Endothelial cell (in vitro differentiated cells): ENCODE data around the gene DEFB132. TPM values are rescaled to one million over a fixed set of nuclear protein-coding genes. Genes with fewer than 3 reads are reported as not detected.
A peak's percentile ranks its signal among the peaks of the same experiment; 100 is the strongest.

Source experiments
- DNase-seq: peaks from one replicate; pipeline ENCODE4 v3.0.0; 2021; ENCODE audit warnings: low spot score
- H3K27ac Mint-ChIP-seq: one replicate; pipeline ENCODE4 v1.8.0; 2021; ENCODE audit warnings: mixed read lengths, inconsistent platforms; ENCODE audit not compliant: unreplicated experiment
- H3K27me3 Mint-ChIP-seq: one replicate; pipeline ENCODE4 v1.8.0; 2021; ENCODE audit warnings: mild to moderate bottlenecking, moderate library complexity, mixed read lengths, inconsistent platforms; ENCODE audit not compliant: unreplicated experiment
- H3K36me3 Mint-ChIP-seq: one replicate; pipeline ENCODE4 v1.8.0; 2021; ENCODE audit warnings: mild to moderate bottlenecking, low read depth, mixed read lengths, inconsistent platforms; ENCODE audit not compliant: unreplicated experiment
- H3K4me1 Mint-ChIP-seq: one replicate; pipeline ENCODE4 v1.8.0; 2021; ENCODE audit warnings: mild to moderate bottlenecking, mixed read lengths, inconsistent platforms; ENCODE audit not compliant: unreplicated experiment
- H3K4me3 Mint-ChIP-seq: one replicate; pipeline ENCODE4 v1.8.0; 2021; ENCODE audit warnings: mild to moderate bottlenecking, mixed read lengths, inconsistent platforms; ENCODE audit not compliant: unreplicated experiment
- H3K9me3 Mint-ChIP-seq: one replicate; pipeline ENCODE4 v1.8.0; 2021; ENCODE audit warnings: mixed read lengths, inconsistent platforms; ENCODE audit not compliant: unreplicated experiment
- total RNA-seq: library from RNA; stranded (reverse); fragmentation: NEBNext Ultra II Directional; extraction: Animal tissue kit (Norgen Biotek cat#: 25700); gene quantifications from one replicate; pipeline ENCODE4 v1.2.1, GENCODE V29; 2021; ENCODE audit not compliant: unreplicated experiment
- TF ChIP-seq, protein P1 (sequence below): fragments of 200-600 bp; sonication (generic); IDR thresholded peaks from one replicate; pipeline ENCODE4 v1.5.0; 2021; ENCODE audit warnings: antibody characterized with exemption; ENCODE audit not compliant: unreplicated experiment

Gene DEFB132
- total RNA-seq, 1 donor from 2014 or later, result not detected

DNA sequence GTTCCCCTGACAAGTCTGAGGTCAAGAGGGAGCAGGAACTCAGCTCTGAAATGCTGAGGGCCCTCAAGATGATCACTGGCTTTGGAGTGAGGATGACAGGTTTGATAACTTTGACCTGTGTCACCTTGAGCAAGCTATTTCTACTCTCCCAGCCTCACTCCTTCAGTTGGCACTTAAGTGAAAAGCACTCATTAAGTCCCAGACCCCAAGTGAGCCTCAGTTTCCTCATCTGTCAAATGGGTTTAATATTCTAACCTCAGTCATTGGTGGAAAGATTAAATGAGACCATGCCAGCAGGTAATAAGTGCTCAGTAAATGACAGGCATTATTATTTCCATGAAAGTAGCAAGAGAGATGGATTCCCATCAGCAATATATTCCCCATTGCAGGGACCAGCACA, 14.0 kb downstream of the DEFB132 start:
- Mint-ChIP-seq H3K36me3 (peaks cover 12% of the 10 kb centered on the region), H3K9me3 (no peaks in the 10 kb centered on the region), H3K27me3 (peaks cover 8% of the 10 kb centered on the region), H3K27ac (no peak overlapping the region), H3K4me1 (peaks cover 1% of the 10 kb centered on the region), H3K4me3 (no peak overlapping the region)
- no peak for DNase-seq
- TF ChIP-seq, protein P1, sequence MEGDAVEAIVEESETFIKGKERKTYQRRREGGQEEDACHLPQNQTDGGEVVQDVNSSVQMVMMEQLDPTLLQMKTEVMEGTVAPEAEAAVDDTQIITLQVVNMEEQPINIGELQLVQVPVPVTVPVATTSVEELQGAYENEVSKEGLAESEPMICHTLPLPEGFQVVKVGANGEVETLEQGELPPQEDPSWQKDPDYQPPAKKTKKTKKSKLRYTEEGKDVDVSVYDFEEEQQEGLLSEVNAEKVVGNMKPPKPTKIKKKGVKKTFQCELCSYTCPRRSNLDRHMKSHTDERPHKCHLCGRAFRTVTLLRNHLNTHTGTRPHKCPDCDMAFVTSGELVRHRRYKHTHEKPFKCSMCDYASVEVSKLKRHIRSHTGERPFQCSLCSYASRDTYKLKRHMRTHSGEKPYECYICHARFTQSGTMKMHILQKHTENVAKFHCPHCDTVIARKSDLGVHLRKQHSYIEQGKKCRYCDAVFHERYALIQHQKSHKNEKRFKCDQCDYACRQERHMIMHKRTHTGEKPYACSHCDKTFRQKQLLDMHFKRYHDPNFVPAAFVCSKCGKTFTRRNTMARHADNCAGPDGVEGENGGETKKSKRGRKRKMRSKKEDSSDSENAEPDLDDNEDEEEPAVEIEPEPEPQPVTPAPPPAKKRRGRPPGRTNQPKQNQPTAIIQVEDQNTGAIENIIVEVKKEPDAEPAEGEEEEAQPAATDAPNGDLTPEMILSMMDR, result no peak

DNA sequence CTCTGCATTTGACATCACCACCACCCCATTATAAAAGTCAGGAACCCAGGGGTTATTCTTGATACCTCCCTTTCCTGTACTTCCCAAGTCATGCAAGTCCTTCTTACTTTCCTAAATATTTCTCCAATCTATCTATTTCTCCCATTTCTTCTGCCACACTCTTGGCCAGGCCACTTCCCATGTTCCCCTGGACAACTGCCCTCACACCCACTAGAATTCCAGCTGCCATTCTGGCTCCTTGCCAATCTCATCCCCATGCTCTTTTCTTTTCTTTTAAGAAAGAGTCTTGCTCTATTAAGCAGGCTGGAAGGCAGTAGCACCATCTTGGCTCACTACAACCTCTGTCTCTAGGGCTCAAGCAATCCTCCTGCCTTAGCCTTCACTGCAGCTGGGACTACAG, 15.2 kb downstream of the DEFB132 start:
- Mint-ChIP-seq H3K27me3 (peaks cover 5% of the 10 kb centered on the region), H3K36me3 (peaks cover 20% of the 10 kb centered on the region)
- TF ChIP-seq, protein P1, result no peak

DNA sequence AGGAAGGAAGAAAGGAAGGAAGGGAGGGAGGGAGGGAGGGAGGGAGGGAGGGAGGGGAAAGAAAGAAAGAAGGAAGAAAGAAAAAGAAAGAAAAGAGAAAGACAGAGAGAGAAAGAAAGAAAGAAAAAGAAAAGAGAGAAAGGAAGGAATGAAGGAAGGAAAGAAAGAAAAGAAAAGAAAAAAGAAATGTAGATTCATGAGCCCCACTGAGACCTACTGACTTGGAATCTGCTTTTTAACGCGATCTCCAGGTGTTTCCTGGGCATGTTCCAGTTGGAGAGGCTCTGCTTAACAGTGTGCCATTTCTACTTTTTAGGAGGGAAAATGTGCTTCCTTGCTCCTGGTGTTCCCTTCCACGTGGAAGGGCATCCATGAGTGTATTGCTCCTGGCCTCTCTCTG, 16.4 kb downstream of the DEFB132 start:
- Mint-ChIP-seq H3K27ac (no peak overlapping the region), H3K27me3 (peaks cover 5% of the 10 kb centered on the region), H3K4me1 (no peaks in the 10 kb centered on the region), H3K9me3 (no peaks in the 10 kb centered on the region), H3K4me3 (no peak overlapping the region), H3K36me3 (peaks cover 28% of the 10 kb centered on the region)
- no peak for DNase-seq
- TF ChIP-seq, protein P1, result no peak

More for the DNA sequence above, 15.2 kb downstream of the DEFB132 start:
- Mint-ChIP-seq H3K27ac (no peak overlapping the region), H3K4me3 (no peak overlapping the region), H3K9me3 (no peaks in the 10 kb centered on the region), H3K4me1 (no peaks in the 10 kb centered on the region)
- no peak for DNase-seq

DNA sequence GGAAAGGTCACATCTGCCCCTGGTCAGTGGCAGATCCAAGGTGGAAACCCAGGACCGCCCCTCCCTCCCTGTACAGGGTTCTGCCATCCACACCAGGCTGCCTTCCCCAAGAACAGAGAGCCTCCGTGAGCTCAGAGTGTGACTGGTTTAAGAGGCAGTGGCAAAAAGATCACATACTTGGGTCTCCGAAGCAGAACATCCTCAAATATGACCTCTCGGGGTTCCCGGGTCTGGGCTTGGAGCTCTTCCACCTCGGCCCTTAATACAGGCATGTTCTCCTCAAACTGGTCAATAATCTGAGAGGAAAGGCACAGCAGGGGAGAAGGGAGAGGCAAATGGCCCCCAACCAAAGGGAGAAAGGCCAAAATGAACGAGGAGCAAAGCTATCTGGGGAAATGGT, 18.3 kb downstream of the DEFB132 start:
- Mint-ChIP-seq H3K36me3 (peaks cover 34% of the 10 kb centered on the region), H3K27me3 (peaks cover 4% of the 10 kb centered on the region), H3K27ac (no peak overlapping the region), H3K9me3 (no peaks in the 10 kb centered on the region), H3K4me3 (peak overlapping the region; percentile 26), H3K4me1 (no peaks in the 10 kb centered on the region)
- TF ChIP-seq, protein P1, result no peak
- no peak for DNase-seq

DNA sequence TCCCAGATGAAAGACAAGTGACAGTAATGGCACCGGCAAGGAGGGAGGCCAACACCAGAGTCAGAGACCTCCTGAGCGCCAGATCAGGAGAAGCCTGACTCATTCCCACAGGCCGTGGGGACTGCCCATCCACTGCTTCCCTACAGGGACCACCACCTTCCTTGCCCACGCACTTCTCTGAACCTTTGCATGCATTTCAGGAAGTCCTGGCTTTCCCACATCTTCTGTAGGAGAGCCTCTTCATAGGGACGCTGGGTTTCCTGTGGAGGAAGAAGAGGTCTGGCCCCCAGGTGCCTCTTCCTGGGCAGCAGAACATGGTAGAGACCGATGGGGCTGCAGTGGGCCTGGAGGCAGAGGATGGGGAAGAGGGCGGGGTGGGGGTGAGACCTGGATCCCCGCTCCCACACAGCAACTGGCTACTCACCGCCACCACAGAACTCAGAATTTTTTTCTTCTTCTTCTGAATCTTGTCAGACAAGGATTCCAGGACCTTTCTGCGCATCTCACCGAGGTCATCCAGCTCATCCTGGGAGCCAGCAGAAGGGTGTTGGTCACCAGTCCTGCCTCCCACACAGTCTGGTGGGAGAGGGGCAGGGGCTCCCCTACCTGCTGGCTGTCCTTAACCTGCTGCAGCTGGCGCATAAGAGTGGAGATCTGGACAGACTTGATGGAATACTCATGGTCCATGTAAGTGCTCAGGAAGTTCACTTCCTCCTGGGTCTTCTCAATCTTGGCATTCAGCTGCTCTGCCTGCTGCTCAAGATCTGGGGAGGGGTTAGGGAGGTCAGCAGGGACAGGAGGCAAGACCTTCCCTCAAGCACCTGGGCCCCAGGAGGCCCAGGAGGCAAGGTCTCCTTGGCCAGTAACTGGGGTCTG, 19.3 kb downstream of the DEFB132 start:
- no peak overlapping the region for H3K27ac Mint-ChIP-seq
- DNase-seq, result no peak
- TF ChIP-seq, protein P1, result no peak
- H3K4me1 Mint-ChIP-seq, result no peaks in the 10 kb centered on the region
- H3K4me3 Mint-ChIP-seq, result peak overlapping the region; percentile 26
- H3K9me3 Mint-ChIP-seq, result no peaks in the 10 kb centered on the region
- peaks cover 4% of the 10 kb centered on the region for H3K27me3 Mint-ChIP-seq
- H3K36me3 Mint-ChIP-seq, result peaks cover 38% of the 10 kb centered on the region
